NCI-H82 treated with DMSO at 0.1 percent for 48 hours (cell line): ENCODE measurements around the gene DAPK3.
"Not testable (repeated sequence)": the region's sequence is repeated elsewhere in the genome, so short reads cannot be mapped to it uniquely, and the experiment has no call there.

ENCODE experiments used
- DNase-seq: peaks from one replicate; lab custom pipeline; 2025; ENCODE audit not compliant: unreplicated experiment; lab: John Stamatoyannopoulos, UW

The DAPK3 gene

DNA sequence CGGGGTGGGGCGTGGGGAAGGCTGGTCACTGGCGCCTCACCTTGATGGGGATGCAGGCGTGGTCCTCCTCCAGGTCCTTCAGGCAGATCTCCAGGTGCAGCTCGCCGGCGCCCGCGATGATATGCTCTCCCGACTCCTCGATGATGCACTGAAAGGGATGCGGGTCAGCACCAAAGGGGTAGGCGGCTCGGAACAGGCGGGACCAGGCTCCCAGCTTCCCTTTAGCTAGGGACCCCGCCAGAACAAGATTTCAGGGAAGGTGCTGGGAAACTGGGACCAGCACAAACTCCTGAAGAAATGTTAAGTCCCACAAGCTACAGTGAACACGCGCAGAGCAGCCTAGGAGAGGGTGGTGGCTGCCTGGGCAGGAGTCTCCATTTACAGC lies 8.4 kb upstream of the DAPK3 start:
- DNase-seq = no peak

DNA sequence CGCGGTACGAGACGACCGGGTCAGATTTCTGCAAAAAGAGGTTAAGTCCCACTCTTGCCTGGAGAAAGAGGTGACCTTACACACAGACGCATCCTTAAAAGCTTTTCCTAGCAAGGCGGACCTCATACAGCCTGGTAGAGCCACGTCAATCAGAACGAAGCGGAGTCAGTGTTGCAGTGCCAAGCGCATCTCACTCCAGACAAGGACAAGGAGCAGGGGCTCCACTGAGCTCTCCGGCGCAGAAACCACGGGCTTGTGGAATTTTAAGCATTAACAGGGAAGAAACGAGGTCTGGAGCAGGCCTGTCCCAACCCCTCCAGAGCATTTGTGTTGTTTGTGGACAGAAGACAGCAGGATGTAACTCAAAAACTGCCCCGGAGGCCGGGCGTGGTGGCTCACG lies 7.2 kb upstream of the DAPK3 start:
- DNase-seq = no peak

DNA sequence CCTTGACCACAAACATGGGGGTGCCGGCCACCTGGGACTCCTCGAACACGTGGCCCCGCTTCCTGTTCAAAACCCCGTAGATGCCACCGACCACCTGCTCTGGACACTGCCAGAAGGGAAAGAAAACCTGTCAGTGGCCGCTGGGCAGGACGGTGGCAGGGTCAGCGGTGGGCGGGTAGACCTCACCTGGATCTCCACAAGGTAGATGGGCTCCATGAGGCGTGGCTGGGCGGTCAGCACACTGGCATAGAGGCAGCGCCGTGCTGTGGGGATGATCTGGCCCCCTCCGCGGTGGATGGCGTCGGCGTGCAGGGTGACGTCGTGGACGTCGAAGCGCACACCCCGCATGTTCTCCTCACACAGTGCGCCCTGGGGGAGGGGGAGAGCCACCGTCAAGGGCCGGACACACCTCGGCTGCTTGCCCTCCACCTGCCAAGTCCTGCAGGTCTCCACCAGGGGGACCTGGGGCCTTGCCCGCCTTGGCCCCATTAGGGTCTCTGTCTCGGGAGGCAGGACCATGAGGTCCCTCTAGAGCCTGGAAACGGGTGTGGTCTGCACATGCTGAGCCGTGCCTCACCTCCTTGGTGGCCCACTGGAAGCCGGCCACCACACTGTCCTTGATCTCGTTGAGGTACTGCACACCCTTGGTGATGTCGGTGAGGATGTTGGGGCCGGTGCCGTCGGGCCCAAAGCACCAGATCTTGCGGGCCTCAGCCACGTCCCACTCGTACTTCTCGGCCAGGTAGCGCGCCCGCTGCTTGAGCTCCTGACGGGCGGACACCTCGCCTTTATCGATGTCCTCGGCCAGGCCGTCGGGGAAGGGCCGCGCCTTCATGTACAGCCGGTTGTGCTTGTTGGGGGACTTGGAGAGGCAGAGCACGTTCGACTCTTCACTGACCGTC lies 6.6 kb upstream of the DAPK3 start:
- DNase-seq = no peak

DNA sequence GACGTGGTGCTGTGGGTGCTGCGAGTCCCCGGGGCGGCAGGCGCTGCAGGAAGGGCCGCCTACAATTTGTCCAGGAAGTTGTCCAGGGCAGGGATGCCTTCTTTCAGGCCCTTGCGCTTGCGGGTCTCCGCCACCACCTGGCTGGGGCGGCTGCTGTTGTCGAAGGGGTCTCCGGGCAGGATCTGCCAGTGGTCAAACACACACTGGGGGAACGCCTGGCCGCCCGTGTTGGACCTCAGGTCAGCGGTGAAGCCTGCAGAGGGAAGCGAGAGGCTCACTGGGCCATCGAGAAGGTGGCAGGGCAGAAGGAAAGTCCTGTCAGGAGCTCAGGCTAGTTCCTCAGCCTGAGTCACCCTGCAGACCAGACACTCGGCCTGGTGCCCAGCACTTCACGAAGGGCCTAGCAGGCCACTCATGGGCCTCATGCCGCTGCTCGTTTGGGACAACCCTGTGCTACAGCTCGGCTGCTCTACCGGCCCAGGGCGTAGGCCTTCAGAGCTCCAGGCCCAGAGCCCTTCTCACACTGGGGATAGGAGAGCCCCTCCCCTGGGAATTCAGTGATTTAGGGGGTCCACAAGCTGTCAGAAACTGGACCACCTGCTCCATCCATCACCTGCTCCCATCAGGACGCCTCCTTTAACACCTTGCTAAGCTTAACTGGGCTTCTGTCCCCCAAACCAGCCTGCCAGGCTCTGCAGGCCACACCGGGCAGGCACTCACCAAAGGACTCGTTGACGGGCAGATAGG lies 5.8 kb upstream of the DAPK3 start:
- DNase-seq = no peak

DNA sequence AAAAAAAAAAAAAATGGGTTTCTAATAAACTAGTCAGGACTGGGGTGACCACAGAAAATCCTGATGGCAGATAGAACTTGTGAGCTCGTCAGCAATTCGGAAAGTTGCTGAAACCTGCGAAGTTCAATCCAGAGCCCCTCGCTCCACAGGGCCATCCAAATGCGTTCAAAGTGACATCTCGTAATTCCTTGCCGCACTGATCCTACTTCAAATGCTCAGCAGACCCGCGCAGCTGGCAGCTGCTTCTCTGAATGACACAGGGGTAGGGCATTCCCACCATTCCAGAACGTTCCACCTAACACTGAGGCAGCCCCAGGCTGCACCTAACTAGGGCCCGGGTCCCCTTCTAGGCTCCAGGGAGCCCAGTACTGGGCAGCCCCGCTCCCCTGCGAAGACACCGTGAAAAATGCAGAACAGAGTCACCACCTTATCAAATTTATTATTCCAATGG lies 4.8 kb upstream of the DAPK3 start:
- no peak for DNase-seq

DNA sequence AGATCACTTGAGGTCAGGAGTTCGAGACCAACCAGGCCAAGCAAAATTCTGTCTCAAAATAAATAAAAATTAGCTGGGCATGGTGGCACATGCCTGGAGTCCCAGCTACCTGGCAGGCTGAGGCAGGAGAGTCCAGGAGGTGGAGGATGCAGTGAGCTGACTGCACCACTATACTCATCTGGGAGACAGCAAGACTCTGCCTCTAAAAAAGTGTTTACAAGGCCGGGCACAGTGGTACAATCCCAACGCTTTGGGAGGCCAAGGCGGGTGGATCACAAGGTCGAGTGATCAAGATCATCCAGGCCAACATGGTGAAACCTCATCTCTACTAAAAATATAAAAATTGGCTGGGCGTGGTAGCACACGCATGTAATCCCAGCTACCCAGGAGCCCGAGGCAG lies 4.2 kb upstream of the DAPK3 start:
- no peak for DNase-seq

DNA sequence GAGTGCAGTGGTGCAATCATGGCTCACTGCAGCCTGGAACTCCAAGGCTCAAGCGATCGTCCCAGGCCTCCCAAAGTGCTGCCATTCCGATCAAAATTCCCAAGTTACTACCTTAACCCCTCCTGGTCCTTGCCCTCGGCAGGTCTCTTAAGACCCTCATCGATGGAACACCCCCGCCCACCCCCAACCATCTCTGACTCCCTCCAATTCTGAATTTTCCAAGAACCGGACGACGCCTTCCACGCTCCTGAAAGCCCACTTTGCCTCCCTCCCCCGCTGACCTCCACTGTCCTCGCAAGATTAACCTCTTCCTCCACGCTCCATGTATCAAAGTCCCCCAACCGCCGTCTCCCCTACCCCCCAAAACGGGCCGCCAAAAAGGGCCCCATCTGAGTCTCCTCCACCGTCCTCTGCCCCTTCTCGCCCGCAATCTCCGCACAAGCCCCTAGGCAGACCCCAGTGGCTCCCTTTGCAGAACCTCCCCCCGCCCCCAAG lies 539 bp downstream of the DAPK3 start:
- no peak for DNase-seq

DNA sequence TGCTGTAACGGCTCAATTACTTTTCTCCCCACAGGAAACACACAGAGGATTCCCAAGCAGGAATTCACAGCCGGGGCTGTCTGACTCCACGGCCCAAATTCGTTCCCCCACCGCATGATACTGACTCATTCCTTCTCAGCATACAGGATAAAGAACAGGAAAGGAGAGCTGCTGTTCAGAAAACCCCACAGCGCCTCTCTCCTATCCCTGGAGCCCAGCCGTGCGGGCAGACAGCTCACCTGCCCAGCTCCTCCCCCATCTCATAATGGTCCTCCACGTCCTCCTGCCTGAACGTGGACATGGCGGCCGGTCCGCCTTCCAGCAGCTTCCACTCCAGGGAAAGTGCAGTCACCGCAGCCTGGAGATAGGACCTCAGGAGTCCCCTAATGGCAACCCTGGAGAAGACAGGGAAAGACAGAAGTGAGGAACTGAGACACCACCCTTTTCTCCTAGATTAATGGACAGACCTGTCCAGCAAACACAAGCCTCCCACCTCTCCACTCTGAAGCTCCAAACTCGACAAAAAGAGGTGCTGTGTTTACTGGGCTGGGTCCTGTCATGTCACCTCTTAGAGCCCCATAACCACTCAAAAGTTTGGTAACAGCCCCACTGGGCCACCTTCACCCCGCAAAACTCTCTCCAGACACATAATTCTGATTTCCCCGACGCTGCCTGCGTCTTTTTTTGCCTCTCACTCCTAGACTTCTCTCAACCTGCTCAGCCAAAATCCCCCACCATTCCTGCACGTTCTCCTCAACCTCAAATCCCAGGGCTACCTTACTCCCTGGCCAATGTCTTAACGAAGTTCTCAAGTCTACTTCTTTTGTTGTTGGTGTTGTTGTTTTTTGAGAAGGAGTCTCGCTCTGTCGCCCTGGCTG lies 1.2 kb downstream of the DAPK3 start:
- no peak for DNase-seq

DNA sequence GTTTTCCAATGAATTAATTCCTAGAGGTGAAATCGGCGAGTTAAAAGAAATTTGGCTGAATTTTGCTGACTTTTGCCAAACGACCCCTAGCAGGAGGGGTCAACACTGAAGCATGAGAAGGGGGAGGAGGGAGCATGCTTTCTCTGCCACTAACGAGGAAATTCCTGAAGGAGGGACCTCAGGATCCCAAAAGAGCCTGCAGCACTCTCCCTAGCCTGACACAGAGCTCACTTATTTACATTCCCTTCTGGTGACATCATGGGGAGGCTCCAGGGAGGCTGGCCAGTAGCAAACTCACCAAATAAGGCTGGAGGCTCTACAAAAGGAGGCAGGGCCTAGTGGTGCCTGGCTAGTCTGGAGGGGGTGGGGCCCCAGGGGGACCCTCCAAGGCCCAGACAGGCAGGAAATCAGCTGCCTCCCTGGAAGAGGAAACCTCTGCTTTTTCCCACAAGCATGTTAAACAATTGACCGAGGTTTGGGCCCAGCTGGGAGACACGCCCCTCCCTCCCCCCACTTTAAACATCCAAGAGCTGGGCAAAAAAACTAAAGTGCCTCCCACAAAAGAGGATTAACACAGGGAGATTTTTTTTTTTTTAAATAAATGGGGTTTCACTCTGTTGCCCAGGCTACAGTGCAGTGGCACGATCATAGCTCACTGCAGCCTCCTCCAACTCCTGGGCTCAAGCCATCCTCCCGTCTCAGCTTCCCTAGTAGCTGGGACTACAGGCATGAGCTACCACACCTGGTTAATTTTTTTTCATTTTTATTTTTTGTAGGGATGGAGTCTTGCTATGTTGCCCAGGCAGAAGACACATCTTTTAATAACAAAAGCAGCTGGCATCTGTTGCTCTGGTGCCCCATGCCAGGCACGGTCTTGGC lies 2.1 kb downstream of the DAPK3 start:
- no peak for DNase-seq

DNA sequence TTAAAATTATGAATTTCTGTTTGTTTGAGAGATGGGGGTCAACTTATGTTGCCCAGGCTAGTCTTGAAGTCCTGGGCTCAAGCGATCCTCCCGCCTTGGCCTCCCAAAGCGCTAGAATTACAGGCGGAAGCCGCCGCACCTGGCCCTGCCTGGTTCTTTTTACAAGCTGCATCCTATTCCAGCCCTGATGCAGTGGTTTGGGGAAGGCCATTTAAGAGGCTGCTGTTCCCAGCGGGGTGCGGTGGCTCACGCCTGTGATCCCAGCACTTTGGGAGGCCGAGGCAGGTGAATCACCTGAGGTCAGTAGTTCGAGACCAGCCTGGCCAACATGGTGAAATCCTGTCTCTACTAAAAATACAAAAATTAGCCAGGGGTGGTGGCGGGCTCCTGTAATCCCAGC lies 2.9 kb downstream of the DAPK3 start:
- not testable (repeated sequence) for DNase-seq

DNA sequence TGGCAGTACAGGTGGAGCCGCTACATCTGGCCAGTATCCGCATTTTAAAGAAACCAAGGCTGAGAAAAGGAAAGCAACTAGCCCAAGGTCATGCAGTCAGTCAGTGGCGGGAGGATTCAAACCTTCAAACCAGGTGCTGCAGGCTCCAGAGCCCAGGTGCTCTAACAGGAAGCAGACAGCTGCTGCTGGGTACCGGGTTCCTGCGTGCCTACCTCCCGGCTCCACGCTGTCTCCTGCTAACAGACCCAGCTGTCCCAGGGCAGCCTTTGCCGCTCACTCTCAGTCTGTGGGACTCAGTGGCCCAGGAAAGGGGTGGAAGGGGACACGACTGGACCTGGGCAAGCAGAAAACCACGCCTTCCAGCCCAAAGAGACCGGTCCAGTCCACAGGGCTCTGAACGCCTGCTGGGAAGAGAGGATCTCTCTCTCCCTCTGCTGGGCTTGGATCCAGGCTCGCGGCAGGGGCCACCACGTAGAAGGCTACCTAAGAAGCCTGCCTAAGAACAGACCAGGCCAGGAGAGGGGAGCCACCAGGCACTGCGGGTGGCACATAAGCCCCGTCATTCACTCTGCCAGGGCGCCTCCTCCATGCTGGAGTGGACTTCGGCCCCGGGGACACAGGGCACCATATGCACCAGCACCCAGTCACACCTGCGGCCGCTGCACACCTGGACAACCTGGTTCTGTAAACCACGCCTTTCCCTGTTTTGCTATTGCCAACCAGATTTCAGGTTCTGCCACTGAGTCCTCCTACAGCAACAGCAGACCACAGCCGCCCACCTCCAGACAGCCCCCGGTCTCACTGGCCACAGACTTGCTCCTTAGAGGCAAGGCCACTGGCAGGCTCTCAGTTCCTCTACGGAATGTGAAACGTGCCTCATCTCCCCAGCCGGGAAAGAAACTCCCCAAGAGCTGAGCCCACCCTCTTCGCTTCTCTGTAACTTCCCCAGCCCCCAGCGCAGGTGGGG lies 4.6 kb downstream of the DAPK3 start:
- DNase-seq = no peak

DNA sequence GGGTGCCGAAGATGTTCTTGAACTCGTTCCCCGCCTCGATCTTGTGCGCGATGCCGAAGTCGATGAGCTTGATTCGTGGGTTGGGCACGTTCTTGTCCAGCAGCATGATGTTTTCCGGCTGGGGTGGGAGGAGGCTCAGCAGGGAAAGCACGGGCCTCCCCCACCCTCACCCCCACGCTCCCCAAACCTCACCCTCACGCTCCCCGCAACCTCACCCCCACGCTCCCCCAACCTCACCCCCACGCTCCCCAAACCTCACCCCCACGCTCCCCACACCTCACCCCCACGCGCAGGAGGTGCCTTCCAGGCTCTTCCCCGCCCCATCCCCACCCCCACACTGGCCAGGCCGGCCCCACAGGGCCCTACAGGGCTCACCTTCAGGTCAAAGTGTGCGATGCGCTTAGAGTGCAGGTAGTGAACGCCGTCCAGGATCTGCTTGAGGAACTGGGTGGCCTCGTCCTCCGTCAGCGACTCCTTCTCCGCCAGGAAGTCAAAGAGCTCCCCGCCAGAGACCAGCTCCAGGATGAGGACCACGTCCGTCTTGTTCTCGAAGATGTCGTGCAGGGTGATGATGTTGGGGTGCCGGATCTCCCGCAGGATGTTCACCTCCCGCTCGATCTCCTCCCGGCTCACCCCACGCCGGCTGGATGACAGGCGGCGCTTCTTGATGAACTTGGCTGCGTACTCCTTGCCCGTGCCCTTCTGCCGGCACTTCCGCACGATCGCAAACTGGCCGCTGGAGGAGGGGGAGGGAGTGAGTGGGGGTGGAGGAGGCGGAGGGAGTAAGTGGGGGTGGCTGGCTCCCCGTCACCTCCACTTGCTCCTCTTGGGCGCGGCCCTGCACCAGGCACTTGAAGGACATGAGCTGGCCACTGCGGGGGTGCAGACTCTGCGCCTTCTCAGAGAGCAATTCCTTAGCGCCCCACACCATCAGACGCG lies 6.4 kb downstream of the DAPK3 start:
- no peak for DNase-seq

DNA sequence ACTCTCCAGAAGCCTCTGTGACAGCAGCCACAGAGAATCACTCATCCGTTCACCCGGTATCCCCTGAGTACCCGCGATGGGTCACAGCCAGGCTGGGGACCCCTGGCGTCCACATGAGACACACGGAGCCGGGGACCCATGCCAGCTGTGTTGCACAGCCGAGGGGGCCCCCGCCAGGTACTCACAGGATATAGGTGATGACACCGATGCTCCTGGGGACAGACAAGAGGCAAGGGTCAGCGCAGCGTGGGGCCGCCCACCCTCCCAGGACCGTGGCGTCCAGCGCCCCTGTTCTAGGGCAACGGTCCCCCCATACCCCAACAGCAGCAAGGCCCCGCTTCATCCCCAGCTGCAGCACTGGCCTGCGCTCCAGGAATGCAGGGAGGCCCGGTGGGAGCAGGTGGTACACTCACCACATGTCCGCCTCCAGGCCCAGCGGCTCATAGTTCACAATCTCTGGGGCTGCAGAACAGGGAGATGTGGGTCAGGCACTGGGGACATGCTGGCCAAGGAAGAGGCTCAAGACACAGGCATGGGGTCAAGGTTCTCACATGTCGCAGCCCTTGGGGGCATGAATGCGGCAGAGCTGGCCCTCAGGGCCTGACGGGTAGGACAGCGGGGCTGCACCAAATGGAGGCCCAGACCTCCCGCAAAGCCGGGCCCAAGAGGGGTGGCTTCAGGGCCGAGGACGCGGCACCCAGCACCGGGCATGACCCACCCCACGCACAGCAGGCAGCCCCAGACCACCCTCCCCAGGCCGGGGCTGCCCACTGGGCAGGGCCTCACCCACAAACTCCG lies 7.2 kb downstream of the DAPK3 start:
- DNase-seq = no peak

DNA sequence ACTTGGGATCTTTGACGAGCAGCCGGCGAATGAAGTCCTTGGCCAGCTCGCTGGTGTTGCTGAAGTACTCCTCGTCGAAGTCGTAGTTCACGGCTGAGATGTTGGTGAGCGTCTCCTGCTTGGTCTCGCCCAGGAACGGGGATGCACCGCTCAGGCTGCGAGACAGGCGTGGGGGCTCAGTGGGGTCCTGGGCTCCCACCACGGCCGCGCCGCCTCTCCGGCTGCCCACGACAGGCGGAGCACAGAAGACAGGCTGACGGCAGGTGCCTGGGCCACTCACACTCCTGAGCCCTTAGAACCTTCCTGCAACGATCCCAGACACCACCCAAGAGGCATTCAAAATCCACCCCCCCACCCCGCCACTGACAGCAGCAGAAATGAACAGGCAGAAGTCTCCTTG lies 9.9 kb downstream of the DAPK3 start:
- DNase-seq = no peak

DNA sequence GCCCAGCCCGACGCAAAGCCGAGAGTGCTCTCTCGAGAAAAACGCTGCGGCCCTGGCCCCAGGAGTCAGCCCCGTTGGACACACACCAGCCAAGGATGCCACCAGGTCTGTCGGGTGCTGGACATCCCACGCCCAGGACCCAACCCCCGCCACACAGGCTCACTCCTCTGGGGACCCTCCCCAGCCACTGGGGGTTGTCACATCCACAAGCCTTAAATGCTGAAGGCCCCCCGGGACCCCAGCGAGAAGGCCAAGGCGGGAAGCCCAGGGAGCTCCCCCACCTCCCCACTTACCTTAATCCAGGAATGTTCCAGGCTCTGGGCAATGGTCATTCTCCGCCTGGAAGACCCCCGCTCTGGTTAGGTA lies 11.2 kb downstream of the DAPK3 start:
- DNase-seq = no peak

DNA sequence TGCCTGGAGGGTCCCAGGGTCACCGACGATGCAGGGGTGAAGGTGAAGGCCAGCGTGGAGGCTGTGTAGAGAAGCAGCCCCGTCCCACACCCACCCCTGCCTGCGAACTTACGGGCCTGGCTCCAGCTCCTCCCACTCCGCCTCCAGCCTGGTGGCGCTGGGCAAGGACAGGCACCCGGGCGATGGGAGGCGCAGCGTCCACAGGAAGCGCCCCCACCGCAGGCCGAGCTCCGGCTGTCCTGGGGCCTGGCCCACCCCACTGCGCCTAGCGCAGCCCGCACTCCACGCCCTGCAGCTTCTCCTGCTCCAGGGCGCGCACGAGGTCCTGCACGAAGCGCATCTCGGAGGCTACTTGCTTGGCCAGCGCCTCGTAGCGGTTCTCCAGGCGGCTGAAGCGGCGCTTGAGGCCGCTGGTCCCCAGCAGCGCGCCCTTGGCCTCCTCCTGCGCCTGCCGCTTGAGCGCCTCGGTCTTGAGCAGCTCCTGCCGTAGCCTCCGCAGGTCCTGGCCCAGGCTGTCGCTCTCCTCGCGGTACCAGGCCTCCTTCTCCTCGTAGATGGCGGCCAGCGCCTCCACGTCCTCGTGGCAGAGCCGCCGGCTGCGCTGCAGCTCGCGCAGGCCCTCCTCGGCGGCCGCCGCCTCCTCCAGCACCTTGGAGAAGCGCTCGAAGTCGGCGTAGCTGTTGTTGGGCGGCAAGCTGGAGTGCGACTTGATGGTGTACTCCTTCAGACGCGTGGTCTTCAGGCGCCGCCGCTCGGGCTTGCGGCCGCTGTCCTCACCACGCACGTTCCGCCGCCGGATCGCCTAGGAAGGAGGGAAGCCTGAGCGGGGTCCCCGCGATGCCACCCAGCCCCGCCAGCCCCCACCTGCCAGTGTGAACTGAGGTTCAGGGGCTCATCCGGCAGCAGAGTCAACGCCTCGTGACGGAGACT lies 11.8 kb downstream of the DAPK3 start:
- DNase-seq = no peak
